ENCODE results near the gene CD6. TPM values are rescaled to one million over a fixed set of nuclear protein-coding genes. Genes with fewer than 3 reads are reported as not detected.

CD6 gene
- total and polyA plus RNA-seq, 2 of the 8 experiments (the other 6 are each of a cell fraction or from before 2014, with no cell fraction given): 0.03 TPM; not detected in 1

DNA sequence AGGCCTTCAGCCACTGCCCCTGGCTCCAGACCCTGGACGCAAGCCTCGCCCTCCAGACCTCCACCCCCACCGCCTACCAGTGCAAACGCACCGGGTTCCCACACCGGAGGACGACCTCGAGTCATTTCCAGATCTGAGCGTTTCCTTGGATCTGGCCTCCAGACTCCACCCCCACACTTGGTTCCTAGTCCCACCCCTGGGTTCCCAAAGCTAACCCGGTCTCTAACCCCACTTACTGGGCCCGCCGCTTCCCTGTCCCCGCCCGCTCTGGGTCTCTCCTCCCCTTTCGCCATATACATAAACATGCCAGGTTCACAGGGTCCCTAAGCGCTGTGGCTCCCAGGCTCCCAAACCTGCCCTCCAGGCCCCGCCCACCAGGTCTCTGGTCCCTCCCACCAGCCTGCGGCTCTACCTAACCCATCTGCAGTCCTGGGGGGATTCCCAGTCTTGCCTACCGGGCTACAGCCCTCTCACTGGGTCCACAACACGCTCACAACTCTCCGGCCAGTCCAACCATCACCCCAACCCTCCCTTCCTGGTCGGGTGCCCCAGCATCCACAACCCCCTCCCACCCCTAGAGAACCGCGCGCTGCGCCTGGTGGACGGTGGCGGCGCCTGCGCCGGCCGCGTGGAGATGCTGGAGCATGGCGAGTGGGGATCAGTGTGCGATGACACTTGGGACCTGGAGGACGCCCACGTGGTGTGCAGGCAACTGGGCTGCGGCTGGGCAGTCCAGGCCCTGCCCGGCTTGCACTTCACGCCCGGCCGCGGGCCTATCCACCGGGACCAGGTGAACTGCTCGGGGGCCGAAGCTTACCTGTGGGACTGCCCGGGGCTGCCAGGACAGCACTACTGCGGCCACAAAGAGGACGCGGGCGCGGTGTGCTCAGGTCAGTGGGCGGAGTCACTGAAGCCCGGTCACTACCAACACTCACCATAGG lies 36.7 kb downstream of the CD6 start (continued):
- TF ChIP-seq, protein P1, sequence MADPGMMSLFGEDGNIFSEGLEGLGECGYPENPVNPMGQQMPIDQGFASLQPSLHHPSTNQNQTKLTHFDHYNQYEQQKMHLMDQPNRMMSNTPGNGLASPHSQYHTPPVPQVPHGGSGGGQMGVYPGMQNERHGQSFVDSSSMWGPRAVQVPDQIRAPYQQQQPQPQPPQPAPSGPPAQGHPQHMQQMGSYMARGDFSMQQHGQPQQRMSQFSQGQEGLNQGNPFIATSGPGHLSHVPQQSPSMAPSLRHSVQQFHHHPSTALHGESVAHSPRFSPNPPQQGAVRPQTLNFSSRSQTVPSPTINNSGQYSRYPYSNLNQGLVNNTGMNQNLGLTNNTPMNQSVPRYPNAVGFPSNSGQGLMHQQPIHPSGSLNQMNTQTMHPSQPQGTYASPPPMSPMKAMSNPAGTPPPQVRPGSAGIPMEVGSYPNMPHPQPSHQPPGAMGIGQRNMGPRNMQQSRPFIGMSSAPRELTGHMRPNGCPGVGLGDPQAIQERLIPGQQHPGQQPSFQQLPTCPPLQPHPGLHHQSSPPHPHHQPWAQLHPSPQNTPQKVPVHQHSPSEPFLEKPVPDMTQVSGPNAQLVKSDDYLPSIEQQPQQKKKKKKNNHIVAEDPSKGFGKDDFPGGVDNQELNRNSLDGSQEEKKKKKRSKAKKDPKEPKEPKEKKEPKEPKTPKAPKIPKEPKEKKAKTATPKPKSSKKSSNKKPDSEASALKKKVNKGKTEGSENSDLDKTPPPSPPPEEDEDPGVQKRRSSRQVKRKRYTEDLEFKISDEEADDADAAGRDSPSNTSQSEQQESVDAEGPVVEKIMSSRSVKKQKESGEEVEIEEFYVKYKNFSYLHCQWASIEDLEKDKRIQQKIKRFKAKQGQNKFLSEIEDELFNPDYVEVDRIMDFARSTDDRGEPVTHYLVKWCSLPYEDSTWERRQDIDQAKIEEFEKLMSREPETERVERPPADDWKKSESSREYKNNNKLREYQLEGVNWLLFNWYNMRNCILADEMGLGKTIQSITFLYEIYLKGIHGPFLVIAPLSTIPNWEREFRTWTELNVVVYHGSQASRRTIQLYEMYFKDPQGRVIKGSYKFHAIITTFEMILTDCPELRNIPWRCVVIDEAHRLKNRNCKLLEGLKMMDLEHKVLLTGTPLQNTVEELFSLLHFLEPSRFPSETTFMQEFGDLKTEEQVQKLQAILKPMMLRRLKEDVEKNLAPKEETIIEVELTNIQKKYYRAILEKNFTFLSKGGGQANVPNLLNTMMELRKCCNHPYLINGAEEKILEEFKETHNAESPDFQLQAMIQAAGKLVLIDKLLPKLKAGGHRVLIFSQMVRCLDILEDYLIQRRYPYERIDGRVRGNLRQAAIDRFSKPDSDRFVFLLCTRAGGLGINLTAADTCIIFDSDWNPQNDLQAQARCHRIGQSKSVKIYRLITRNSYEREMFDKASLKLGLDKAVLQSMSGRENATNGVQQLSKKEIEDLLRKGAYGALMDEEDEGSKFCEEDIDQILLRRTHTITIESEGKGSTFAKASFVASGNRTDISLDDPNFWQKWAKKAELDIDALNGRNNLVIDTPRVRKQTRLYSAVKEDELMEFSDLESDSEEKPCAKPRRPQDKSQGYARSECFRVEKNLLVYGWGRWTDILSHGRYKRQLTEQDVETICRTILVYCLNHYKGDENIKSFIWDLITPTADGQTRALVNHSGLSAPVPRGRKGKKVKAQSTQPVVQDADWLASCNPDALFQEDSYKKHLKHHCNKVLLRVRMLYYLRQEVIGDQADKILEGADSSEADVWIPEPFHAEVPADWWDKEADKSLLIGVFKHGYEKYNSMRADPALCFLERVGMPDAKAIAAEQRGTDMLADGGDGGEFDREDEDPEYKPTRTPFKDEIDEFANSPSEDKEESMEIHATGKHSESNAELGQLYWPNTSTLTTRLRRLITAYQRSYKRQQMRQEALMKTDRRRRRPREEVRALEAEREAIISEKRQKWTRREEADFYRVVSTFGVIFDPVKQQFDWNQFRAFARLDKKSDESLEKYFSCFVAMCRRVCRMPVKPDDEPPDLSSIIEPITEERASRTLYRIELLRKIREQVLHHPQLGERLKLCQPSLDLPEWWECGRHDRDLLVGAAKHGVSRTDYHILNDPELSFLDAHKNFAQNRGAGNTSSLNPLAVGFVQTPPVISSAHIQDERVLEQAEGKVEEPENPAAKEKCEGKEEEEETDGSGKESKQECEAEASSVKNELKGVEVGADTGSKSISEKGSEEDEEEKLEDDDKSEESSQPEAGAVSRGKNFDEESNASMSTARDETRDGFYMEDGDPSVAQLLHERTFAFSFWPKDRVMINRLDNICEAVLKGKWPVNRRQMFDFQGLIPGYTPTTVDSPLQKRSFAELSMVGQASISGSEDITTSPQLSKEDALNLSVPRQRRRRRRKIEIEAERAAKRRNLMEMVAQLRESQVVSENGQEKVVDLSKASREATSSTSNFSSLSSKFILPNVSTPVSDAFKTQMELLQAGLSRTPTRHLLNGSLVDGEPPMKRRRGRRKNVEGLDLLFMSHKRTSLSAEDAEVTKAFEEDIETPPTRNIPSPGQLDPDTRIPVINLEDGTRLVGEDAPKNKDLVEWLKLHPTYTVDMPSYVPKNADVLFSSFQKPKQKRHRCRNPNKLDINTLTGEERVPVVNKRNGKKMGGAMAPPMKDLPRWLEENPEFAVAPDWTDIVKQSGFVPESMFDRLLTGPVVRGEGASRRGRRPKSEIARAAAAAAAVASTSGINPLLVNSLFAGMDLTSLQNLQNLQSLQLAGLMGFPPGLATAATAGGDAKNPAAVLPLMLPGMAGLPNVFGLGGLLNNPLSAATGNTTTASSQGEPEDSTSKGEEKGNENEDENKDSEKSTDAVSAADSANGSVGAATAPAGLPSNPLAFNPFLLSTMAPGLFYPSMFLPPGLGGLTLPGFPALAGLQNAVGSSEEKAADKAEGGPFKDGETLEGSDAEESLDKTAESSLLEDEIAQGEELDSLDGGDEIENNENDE (IDR thresholded peaks at IDR 0.05; ENCODE audit: insufficient replicate concordance, low read length): no peak
- 0 out of 2 replicates have a peak, but pooled peaks have one; percentile 42 for TF ChIP-seq TCF12 (IDR thresholded peaks at IDR 0.05; ENCODE audit: low read depth, low read length)
- no peak for TF ChIP-seq SIN3A (conservative IDR thresholded peaks at IDR 0.05 in 1 of 2, IDR thresholded peaks at IDR 0.05 in 1 of 2; ENCODE audit: low read depth in 1 of 2, low read length in 2 of 2)
- TF ChIP-seq TEAD4 (IDR thresholded peaks at IDR 0.05; ENCODE audit: low read depth, low read length): peak; percentile 28; the same call in 1 of the 2 replicates
- TF ChIP-seq, protein P2, sequence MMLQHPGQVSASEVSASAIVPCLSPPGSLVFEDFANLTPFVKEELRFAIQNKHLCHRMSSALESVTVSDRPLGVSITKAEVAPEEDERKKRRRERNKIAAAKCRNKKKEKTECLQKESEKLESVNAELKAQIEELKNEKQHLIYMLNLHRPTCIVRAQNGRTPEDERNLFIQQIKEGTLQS (IDR thresholded peaks at IDR 0.05; ENCODE audit: insufficient read depth, low read depth, low read length): no peak
- TF ChIP-seq CTBP2 (IDR thresholded peaks at IDR 0.05; ENCODE audit: borderline replicate concordance, insufficient read depth, insufficient read length, low read length): no peak

Measured in H1 (cell line).